ENCODE data around the gene FUT8.

GRCh38 chr14:65753061-65753460, 340.5 kb downstream of the FUT8 start:
- no peak for TF ChIP-seq CTCF (IDR thresholded peaks at IDR 0.05)
- no peak for TF ChIP-seq POLR2A (IDR thresholded peaks at IDR 0.05)

Measured in thyroid gland (tissue), 4 donors.